NCI-H1105 treated with DMSO at 0.1 percent for 48 hours (cell line): ENCODE results near the gene PTPRG.
A peak's percentile ranks its signal among the peaks of the same experiment; 100 is the strongest.
"Not testable (repeated sequence)": the region's sequence is repeated elsewhere in the genome, so short reads cannot be mapped to it uniquely, and the experiment has no call there.

ENCODE experiments used
- DNase-seq: peaks from one replicate; lab custom pipeline; 2025; lab: John Stamatoyannopoulos, UW

PTPRG gene

DNA sequence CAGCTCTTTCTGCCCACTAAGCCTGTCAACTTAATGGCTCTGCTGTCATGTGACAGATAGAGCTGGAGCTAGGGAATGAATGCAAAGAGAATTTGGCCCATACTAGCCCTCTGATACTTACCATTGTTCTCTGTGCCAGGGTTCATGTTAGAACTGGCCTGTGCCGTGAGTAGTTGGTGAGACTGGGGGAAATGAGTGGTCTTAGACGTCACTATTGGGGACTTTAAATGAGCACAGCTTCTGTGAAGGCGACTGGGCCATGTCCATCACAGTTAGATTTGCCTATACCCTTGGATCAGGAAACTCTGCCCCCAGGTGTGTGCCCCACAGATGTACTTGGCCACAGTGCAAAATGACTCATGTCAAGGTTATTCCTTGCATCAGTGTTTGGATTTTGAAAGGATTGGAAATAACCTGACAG lies 124.9 kb downstream of the PTPRG start:
- peak; percentile 57 for DNase-seq

GRCh38 chr3:61687206-61687605 lies 125.8 kb downstream of the PTPRG start:
- DNase-seq: no peak

DNA sequence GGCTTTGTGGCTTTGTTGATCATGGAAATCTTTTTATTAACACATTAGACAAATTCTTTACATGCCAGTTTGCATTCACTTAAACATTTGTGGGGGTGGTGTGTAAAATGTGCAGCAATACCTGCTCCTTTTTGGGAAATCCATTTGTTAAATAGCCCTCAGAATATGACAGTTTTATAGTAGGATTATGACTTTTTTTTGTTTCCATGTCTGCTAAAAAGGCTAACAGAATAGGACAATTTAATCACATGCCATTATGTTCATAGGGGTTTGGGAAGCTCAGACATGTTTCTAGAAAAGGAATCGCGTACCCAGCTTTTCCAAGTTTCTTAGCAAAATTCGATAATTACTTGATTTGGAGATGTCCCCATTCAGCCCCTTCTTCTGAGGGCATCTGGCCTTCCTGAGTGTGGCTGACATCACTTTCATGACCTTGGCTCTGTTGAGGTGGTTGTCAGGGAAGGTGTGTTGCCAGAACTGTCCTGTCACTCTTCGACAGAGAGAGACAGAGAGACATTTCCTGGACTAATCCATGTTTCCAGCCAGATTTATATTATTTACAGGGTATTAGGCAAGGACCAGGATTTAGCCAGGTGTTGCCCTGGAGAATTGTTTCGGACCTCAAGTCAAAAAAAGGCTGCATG lies 126.4 kb downstream of the PTPRG start:
- no peak for DNase-seq

DNA sequence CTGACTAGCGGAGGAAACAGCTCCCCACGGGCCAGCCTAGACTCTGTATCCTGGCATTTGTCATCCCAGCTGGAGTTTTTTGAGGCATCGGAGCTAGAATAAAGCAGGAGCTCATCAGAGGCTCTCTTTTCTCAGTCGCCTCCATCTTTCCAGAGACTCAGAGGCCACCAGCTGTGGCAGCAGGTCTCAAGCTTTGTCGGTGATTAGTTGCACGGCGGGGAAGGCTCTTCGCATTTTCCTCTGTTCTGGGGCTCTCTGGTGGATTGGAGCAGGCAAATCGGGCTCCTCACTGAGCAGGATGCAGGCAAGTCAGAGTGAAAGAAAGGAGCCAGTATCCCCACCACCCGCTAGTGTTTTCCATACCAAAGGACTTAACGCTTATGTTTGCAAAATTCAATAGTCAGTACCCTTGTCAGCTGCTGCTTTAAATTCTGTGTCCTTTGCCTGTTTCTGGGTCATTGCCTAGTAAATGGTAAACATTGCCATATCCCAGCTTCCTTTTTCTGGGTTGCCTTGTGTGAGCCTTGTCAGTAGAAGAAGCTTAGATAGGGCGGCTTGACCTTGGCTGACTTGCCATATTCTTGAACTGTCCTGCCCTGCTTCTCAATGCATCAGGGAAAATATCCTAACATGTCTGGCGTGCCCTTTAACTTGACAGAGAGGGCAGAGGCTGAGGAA lies 127.1 kb downstream of the PTPRG start:
- no peak for DNase-seq

DNA sequence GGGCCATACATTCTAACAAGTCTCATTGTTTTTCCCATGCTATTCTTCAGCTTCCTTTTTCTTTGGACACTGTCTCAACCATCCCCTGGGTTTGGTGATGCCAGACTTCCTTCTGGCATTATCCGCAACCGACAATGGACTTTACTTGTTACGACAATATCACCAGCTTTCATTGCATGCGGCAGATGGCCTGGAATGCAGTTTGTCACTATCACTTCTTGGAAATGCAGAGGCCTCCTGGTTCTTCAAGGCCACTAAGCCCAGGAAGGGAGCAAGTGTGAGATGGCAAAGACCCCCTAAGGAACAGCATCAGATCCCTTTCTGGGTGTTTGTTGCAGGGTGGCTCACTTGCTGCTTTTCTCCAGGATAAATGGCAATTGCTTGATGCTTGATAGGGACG lies 128.6 kb downstream of the PTPRG start:
- no peak for DNase-seq

- no peak for DNase-seq
These were observed 130.1 kb downstream of the PTPRG start for GRCh38 chr3:61691466-61691865.

DNA sequence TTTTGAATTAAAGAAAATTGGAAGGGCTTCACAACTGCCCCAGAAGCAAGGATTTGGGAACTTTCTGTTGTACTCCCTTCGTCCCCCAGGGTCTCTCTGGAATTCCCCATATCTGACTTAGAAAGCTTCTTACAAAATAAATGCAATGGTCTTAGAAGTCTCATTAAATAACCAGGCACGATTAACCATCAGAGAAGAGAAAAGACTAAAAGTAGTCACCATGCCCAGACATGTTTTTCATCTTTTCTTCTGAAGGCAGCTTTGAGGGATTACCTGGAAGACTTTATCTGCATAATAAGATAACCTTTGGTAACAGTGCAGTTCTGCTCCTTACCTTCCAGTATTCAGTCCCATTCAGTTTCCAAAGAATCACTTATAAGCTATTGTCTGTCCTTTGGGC lies 135.9 kb downstream of the PTPRG start:
- no peak for DNase-seq

DNA sequence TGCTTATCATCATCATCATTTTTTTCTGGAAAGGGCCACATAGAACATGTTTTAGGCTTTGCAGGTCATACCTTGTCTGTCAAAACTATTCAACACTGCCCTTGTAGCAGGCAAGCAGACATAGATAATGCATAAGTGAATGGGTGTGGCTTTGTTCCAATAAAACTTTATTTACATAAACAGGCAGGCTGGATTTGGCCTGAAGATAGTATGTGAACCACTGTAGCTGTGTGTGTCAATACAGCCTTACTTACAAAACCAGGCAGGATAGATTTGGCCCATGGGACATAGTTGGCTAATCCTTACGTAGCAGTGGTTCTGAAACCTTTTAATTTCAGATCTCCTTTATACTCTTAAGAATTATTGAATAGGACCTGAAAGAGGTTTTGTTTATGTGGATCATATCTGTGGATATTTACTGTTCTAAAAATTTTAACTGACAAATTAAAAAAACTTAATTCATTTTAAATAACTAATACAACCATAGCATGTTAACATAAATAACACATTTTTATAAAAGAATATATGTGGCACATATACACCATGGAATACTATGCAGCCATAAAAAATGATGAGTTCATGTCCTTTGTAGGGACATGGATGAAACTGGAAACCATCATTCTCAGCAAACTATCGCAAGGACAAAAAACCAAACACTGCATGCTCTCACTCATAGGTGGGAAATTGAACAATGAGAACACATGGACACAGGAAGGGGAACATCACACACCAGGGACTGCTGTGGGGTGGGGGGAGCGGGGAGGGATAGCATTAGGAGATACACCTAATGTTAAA lies 137.1 kb downstream of the PTPRG start:
- DNase-seq: not testable (repeated sequence)

GRCh38 chr3:61699622-61700021 lies 138.3 kb downstream of the PTPRG start:
- DNase-seq: no peak

- no peak for DNase-seq
These were observed 139.6 kb downstream of the PTPRG start for GRCh38 chr3:61701011-61701410.

GRCh38 chr3:61702453-61702852 lies 141.1 kb downstream of the PTPRG start:
- no peak for DNase-seq

DNA sequence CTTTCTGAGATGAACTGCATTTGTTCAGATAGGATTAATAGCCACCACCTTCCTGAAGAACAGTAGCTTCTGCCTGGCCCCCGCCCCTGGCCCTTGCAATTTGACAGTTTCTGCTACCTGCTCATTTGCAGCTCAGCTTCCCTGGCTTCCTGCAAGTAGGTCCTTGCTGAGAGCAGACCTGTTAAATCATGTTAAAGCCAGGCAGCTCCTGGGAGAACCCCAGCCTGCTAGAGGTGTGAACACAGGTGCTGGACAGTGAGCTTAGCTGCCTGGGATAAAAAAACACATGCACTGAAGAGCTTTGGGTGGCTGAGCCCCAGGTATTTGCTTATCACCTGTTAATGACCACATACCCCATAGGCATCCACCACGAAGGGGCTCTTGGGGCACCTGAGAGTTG lies 143.4 kb downstream of the PTPRG start:
- no peak for DNase-seq

GRCh38 chr3:61707492-61707891 lies 146.1 kb downstream of the PTPRG start:
- DNase-seq: no peak

GRCh38 chr3:61710920-61711319 lies 149.5 kb downstream of the PTPRG start:
- not testable (repeated sequence) for DNase-seq

DNA sequence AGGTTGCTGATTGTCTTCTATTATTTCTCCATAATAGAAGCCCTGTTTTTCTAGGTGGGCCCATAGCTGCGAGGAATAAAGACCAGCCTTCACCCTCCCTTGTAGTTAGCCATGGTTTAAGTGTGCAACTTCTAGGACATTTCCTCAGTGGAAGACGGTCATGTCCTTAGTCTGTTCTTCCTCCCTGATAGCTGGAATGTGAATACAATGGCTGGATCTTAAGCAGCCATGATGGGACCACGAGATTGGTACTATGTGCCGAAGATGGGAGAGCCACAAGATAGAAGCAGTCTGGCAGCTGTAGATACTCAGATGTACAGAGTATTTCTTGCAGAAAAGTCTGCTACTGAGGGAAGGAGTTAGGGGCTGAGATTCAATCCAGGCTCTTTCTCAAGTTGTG lies 152.9 kb downstream of the PTPRG start:
- DNase-seq: no peak

GRCh38 chr3:61715886-61716527 lies 154.6 kb downstream of the PTPRG start:
- DNase-seq: no peak

DNA sequence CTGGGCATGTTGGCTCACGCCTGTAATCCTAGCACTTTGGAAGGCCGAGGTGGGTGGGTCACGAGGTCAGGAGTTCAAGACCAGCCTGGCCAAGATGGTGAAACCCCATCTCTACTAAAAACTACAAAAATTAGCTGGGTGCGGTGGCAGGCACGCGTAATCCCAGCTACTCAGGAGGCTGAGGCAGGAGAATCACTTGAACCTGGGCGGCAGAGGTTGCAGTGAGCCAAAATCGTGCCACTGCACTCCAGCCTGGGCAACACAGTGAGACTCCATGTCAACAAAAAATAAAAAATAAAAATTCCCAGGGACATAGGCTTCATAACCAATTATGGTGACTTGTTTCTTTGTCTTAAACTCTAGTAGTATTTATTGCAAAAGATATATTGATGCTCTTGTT lies 155.3 kb downstream of the PTPRG start:
- not testable (repeated sequence) for DNase-seq

DNA sequence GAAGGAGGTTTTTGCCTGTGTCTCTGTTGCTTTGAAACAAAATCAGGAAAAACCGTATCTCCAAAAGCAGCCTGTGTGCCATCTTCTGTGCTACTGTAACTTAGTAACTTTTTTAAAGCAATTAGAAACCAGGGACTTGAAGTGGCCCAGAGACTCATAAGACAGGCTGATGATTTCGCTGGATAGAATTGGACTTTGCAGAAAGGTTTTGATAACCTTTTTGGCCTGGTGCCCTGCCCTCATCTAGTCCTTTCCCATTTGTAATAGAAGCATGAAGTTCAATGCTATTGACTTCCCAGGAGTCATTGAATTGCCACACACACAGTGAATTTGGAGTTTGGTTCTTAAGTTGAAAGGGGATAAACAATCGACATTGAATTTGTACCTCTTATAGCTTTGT lies 157.2 kb downstream of the PTPRG start:
- peak; percentile 74 for DNase-seq

GRCh38 chr3:61719278-61719977 lies 158.1 kb downstream of the PTPRG start:
- DNase-seq: peak; percentile 16

DNA sequence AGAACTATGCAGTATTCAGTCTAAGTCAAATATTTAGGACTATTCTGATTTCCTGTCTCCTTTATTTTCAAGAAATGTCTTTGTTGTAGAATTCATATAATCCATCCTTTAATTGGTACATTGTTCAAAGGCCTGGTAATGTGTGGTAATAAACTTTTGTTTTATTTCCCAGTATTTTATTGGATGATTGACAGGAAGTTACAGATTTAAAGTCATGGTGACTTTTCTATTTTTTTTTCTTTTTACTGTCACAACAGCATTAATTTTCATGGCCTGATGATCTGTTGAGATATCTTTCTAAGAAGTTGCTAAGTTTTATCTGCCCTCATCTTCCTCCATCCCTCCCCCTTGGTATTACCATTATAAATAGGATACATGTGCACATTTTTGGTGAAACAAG lies 161.7 kb downstream of the PTPRG start:
- no peak for DNase-seq

DNA sequence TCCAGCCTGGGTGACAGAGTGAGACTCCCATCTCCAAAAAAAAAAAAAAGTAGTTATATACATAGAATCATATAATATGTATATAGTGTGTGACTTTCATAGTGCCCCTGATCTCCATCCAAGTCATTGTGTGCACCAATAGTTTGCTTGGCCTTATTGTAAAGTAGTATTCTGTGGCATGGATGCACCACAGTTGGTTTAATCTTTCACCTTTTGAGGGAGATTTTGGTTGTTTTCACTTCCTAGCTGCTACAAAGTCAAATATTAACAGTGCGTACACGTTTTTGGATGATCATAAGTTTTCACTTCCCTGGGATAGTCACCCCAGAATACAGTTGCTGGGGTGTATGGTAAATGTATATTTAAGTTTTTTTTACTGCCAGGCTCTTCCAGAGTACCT lies 162.8 kb downstream of the PTPRG start:
- no peak for DNase-seq

GRCh38 chr3:61724801-61725200 lies 163.4 kb downstream of the PTPRG start:
- DNase-seq: no peak
